Activated CD4-positive, alpha-beta memory T cell treated with anti-CD3 and anti-CD28 coated beads, Interleukin-2, amount 10 ng/mL, durations not matched to agents 7 days and 5 days (primary cell): ENCODE measurements around the gene RAB4A. TPM values are rescaled to one million over a fixed set of nuclear protein-coding genes. Genes with fewer than 3 reads are reported as not detected.

Experiments
- CTCF ChIA-PET: fragments of 350-600 bp; sonication (Branson Sonifier 250); formaldehyde crosslinking; loops from one replicate; lab custom pipeline; 2021; ENCODE audit warnings: antibody characterized with exemption, inconsistent platforms; lab: Charles Lee
- POLR2A ChIA-PET: fragments of 350-600 bp; sonication (Branson Sonifier 250); formaldehyde crosslinking; loops from one replicate; lab custom pipeline; 2021; ENCODE audit warnings: antibody characterized with exemption; lab: Charles Lee
- DNase-seq: peaks from one replicate; pipeline ENCODE4 v3.0.0-alpha.2; 2020
- H3K27ac Mint-ChIP-seq: one replicate; pipeline ENCODE4 v1.8.0; 2021; ENCODE audit warnings: mild to moderate bottlenecking, mixed read lengths
- H3K27me3 Mint-ChIP-seq: one replicate; pipeline ENCODE4 v1.8.0; 2021; ENCODE audit warnings: mixed read lengths
- H3K36me3 Mint-ChIP-seq: one replicate; pipeline ENCODE4 v1.8.0; 2021; ENCODE audit warnings: low read depth, mixed read lengths
- H3K4me1 Mint-ChIP-seq: one replicate; pipeline ENCODE4 v1.8.0; 2021; ENCODE audit warnings: mixed read lengths
- H3K4me3 Mint-ChIP-seq: one replicate; pipeline ENCODE4 v1.8.0; 2021; ENCODE audit warnings: mild to moderate bottlenecking, mixed read lengths
- H3K9me3 Mint-ChIP-seq: one replicate; pipeline ENCODE4 v1.8.0; 2021; ENCODE audit warnings: mixed read lengths
- total RNA-seq, 2 experiments: library from RNA; stranded (reverse); gene quantifications; one replicate each; pipeline ENCODE4 v1.2.3, GENCODE V29; 2021

The RAB4A gene, protein sequence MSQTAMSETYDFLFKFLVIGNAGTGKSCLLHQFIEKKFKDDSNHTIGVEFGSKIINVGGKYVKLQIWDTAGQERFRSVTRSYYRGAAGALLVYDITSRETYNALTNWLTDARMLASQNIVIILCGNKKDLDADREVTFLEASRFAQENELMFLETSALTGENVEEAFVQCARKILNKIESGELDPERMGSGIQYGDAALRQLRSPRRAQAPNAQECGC
- 10 to 100 TPM; 30.9 to 38.0 TPM for total RNA-seq

DNA sequence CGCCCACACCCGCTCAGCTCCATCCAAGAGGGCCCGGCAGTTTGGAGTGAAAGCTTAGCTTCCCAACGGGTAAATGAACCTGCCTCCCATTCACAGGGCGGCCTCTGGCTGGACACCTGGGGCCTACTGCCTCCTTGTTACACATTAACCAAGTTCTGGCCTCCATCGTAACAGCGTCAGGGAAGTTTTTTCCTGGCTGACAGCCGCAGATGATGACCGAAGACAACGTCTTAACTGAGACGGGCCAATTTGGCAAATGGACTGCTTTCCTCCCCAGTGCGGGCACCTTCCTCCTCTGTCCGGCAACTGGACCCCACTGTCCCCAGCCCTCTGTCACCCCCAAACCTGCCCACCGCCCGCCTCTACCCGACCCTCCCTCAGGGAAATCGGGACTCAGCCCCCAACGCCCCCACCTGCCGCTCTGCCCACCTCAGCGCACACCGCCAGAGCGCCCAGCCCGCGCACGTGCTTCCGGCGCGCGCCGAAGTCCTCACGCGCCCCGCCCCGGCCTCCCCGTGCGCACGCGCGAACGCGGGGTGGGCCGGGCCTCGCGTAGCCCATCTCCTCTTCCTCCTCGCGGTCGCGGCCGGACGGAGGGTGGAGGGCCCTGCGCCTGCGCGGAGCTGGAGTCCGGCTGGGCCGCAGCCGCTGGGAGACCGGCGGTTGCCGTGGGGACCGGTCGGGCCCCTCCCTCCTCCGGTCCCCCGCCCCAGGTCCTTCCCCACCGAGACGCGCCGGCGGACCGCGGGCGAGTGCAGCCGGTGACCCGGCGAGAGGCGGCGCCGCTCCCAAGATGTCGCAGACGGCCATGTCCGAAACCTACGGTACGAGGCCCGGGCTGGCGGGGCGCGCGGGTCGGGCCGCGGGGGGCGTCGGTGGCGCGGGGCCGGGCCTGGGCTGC lies at the start of gene RAB4A:
RAB4A (plus strand) TSS at position 565 of the 901 bp plus-strand sequence; CDS start at position 794, 229 bp downstream.
- ChIA-PET CTCF (interaction anchor here (1.0 to 3.2 kb wide), 7 partner anchors 8 to 211 kb away, joined by 3 to 14 read pairs (median 4); partner anchors contain the start of gene CCSAP), POLR2A (interaction anchor here (1.1 to 1.3 kb wide), 7 partner anchors 16 to 238 kb away, joined by 3 to 12 read pairs (median 4); partner anchors contain the start of genes CCSAP and NUP133)
- peak; percentile 82 for DNase-seq
- Mint-ChIP-seq H3K4me3 (peak within 1 kb of the TSS; percentile 89), H3K9me3 (peaks cover 3% of the 10 kb centered on the region), H3K27ac (peak within 1 kb of the TSS; percentile 68), H3K36me3 (peaks cover 19% of the 10 kb centered on the region), H3K27me3 (no peaks in the 10 kb centered on the region), H3K4me1 (peaks cover 38% of the 10 kb centered on the region)

DNA sequence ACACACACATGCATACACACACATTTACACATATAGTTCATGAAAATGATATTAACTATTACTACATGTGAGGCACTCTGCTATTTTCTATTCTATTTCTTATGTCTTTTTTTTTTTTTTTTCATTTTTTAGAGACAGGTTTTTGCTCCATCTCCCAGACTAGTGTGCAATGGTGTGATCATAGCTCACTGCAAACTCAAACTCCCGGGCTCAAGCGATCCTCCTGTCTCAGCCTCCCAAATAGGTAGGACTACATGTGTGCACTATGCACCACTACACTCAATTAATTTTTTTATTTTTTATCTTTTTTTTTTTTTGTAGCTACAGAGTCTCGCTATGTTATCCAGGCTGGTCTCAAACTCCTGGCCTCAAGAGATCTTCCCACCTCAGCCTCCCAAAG lies 48.8 kb upstream of the RAB4A start:
- CTCF ChIA-PET: no interaction called here
- Mint-ChIP-seq H3K36me3 (no peaks in the 10 kb centered on the region), H3K27me3 (no peaks in the 10 kb centered on the region), H3K9me3 (no peaks in the 10 kb centered on the region), H3K27ac (no peak overlapping the region), H3K4me3 (no peak overlapping the region), H3K4me1 (no peaks in the 10 kb centered on the region)
- no peak for DNase-seq
- POLR2A ChIA-PET: no interaction called here

GRCh38 chr1:229223498-229223897 lies 47.4 kb upstream of the RAB4A start:
- no peak overlapping the region for H3K4me3 Mint-ChIP-seq
- POLR2A ChIA-PET: no interaction called here
- peaks cover 5% of the 10 kb centered on the region for H3K27me3 Mint-ChIP-seq
- no peaks in the 10 kb centered on the region for H3K9me3 Mint-ChIP-seq
- DNase-seq: no peak
- H3K27ac Mint-ChIP-seq: no peak overlapping the region
- H3K4me1 Mint-ChIP-seq: peaks cover 5% of the 10 kb centered on the region
- H3K36me3 Mint-ChIP-seq: no peaks in the 10 kb centered on the region
- CTCF ChIA-PET: no interaction called here

DNA sequence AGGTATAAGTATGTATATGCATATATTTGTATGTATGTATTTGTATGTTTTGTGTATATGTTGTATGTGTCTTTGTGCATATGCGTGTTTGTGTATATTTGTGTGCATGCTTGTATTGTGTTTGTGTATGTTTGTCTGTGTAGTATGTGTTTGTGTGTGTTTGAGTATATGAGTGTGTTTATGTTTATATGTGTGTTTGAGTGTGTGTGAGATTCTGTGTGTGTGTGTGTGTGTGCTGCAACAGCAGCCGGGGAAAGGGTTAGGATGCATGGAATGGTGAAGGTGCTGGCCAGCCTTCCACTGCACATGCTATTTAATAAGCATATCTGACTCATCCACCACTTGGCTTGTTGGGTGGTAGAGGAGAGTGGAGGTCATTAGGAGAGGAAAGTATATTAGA lies 46.6 kb upstream of the RAB4A start:
- Mint-ChIP-seq H3K27ac (no peak overlapping the region), H3K36me3 (no peaks in the 10 kb centered on the region), H3K4me1 (peaks cover 5% of the 10 kb centered on the region), H3K4me3 (no peak overlapping the region), H3K9me3 (no peaks in the 10 kb centered on the region), H3K27me3 (peaks cover 9% of the 10 kb centered on the region)
- ChIA-PET CTCF (no interaction called here), POLR2A (no interaction called here)
- no peak for DNase-seq

- H3K27me3 Mint-ChIP-seq: peaks cover 16% of the 10 kb centered on the region
- no peak overlapping the region for H3K4me3 Mint-ChIP-seq
- no peaks in the 10 kb centered on the region for H3K9me3 Mint-ChIP-seq
- no peaks in the 10 kb centered on the region for H3K36me3 Mint-ChIP-seq
- peaks cover 5% of the 10 kb centered on the region for H3K4me1 Mint-ChIP-seq
- no peak overlapping the region for H3K27ac Mint-ChIP-seq
- CTCF ChIA-PET: interaction anchor here (0.6 to 7.2 kb wide), 5 partner anchors 11 to 561 kb away, joined by 3 to 75 read pairs (median 4); partner anchors contain the start of gene RHOU
- POLR2A ChIA-PET: no interaction called here
- DNase-seq: no peak
These were observed 45.6 kb upstream of the RAB4A start for GRCh38 chr1:229225331-229225782.

DNA sequence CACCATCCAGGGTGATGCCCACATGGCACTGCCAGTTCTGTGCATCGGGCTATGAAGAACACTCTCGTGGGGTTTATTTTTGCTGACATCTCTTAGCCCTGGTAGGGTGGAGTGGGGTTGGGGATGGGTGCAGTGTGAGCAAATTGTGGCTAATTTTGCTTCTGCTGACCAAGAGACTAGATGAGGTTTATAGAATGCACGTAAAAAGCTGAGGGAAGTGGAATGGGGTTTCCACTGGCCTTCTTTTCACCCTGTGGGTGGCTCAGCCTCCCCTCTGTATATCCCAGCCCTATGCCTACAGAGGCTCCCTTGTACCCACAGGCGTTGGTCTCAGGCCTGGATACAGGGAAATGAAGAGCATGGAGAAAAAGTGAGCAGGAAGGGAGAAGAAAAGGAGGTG lies 44.1 kb upstream of the RAB4A start:
- Mint-ChIP-seq H3K9me3 (no peaks in the 10 kb centered on the region), H3K36me3 (no peaks in the 10 kb centered on the region), H3K27me3 (peaks cover 25% of the 10 kb centered on the region), H3K4me3 (no peak overlapping the region), H3K4me1 (peaks cover 5% of the 10 kb centered on the region), H3K27ac (no peak overlapping the region)
- ChIA-PET POLR2A (interaction anchor here (0.9 kb wide), 1 partner anchor 27 kb away, joined by 4 read pairs; no protein-coding TSS in a partner anchor), CTCF (interaction anchor here (0.8 to 7.2 kb wide), 35 partner anchors 8 to 563 kb away, joined by 3 to 75 read pairs (median 4); partner anchors contain the start of gene RHOU)
- no peak for DNase-seq

- H3K27me3 Mint-ChIP-seq: peaks cover 25% of the 10 kb centered on the region
- H3K36me3 Mint-ChIP-seq: no peaks in the 10 kb centered on the region
- peak; percentile 82 for DNase-seq
- ChIA-PET CTCF (interaction anchor here (0.8 to 7.2 kb wide), 42 partner anchors 9 to 564 kb away, joined by 3 to 75 read pairs (median 4); partner anchors contain the start of genes RAB4A and RHOU), POLR2A (interaction anchor here (0.9 kb wide), 1 partner anchor 26 kb away, joined by 4 read pairs; no protein-coding TSS in a partner anchor)
- H3K27ac Mint-ChIP-seq: no peak overlapping the region
- peaks cover 5% of the 10 kb centered on the region for H3K4me1 Mint-ChIP-seq
- H3K9me3 Mint-ChIP-seq: no peaks in the 10 kb centered on the region
- no peak overlapping the region for H3K4me3 Mint-ChIP-seq
These were observed 43.5 kb upstream of the RAB4A start for GRCh38 chr1:229227298-229227919.

DNA sequence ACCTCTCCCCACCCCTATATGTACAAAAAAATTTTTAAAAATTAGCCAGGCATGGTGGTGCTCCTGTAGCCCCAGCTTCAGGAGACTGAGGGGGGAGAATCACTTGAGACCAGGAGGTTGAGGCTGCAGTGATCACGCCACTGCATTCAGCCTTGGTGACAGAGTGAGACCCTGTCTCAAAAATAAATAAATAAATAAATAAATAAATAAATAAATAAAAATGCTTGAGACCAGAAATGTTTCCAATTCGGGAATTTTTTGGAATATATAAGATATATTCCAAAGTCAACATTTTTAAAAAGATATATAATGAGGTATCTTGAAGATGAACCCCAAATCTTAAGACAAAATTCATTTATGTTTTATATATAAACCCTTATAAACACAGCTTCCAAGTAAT lies 42.4 kb upstream of the RAB4A start:
- no peak overlapping the region for H3K4me3 Mint-ChIP-seq
- H3K4me1 Mint-ChIP-seq: peaks cover 5% of the 10 kb centered on the region
- no peak for DNase-seq
- no peak overlapping the region for H3K27ac Mint-ChIP-seq
- H3K9me3 Mint-ChIP-seq: no peaks in the 10 kb centered on the region
- no peaks in the 10 kb centered on the region for H3K36me3 Mint-ChIP-seq
- POLR2A ChIA-PET: interaction anchor here (0.7 kb wide), 1 partner anchor 26 kb away, joined by 3 read pairs; no protein-coding TSS in a partner anchor
- CTCF ChIA-PET: interaction anchor here (0.6 to 7.2 kb wide), 15 partner anchors 13 to 565 kb away, joined by 3 to 75 read pairs (median 7); partner anchors contain the start of gene RHOU
- peaks cover 25% of the 10 kb centered on the region for H3K27me3 Mint-ChIP-seq

GRCh38 chr1:229229137-229229720 lies 41.7 kb upstream of the RAB4A start:
- H3K27me3 Mint-ChIP-seq: peaks cover 25% of the 10 kb centered on the region
- DNase-seq: no peak
- no peaks in the 10 kb centered on the region for H3K9me3 Mint-ChIP-seq
- H3K27ac Mint-ChIP-seq: no peak overlapping the region
- ChIA-PET CTCF (interaction anchor here (1.1 to 7.2 kb wide), 6 partner anchors 25 to 565 kb away, joined by 5 to 75 read pairs (median 16); partner anchors contain the start of gene RHOU), POLR2A (interaction anchor here (0.7 kb wide), 1 partner anchor 26 kb away, joined by 3 read pairs; no protein-coding TSS in a partner anchor)
- no peak overlapping the region for H3K4me3 Mint-ChIP-seq
- no peaks in the 10 kb centered on the region for H3K36me3 Mint-ChIP-seq
- peaks cover 5% of the 10 kb centered on the region for H3K4me1 Mint-ChIP-seq

- H3K36me3 Mint-ChIP-seq: no peaks in the 10 kb centered on the region
- H3K4me3 Mint-ChIP-seq: no peak overlapping the region
- H3K9me3 Mint-ChIP-seq: no peaks in the 10 kb centered on the region
- H3K27ac Mint-ChIP-seq: no peak overlapping the region
- no peak for DNase-seq
- CTCF ChIA-PET: interaction anchor here (1.1 to 7.2 kb wide), 4 partner anchors 19 to 566 kb away, joined by 5 to 75 read pairs (median 37); partner anchors contain the start of gene RHOU
- H3K4me1 Mint-ChIP-seq: peaks cover 5% of the 10 kb centered on the region
- H3K27me3 Mint-ChIP-seq: peaks cover 27% of the 10 kb centered on the region
- POLR2A ChIA-PET: interaction anchor here (0.7 kb wide), 1 partner anchor 494 kb away, joined by 3 read pairs; the partner anchor contains the start of gene RHOU
These were observed 41.2 kb upstream of the RAB4A start for GRCh38 chr1:229229721-229230139.

DNA sequence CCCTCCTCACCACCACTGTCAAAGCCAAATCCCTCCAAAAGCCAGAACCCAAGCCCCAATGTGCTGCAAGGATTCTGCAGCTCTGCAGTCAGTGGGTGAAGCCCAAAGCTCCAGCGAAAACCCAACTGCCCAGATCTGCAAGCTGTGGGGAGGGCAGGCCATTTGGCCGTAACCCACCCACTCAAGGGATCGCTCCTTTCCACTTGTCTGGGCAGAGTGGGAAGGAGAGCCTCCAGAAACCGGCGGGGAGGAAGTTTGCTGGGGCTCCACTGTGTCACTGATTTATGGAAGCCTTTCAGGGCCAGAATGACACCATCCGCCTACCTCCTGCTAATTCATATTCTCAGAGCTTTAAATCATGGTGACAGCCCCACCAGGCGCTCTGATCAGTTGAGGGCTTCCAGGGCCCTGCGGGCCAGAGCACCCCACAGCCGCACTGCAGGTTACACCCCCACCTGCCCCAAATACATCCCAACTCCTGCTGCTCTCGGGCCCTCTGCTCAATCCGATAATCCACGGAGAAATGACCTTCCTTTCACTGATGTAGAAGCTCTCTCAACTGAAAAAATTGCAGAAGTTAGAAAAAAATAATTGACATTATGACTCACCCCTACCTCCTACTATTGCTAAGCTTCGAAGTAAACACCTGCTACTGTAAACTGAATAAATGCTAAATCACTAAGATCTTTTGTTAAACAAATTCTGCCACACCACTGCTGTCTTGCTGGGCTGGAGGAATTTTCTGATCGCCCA lies 40.6 kb upstream of the RAB4A start:
- Mint-ChIP-seq H3K4me3 (no peak overlapping the region), H3K36me3 (no peaks in the 10 kb centered on the region), H3K27ac (no peak overlapping the region), H3K27me3 (peaks cover 29% of the 10 kb centered on the region), H3K4me1 (peaks cover 5% of the 10 kb centered on the region), H3K9me3 (no peaks in the 10 kb centered on the region)
- ChIA-PET CTCF (interaction anchor here (1.1 to 7.2 kb wide), 6 partner anchors 19 to 566 kb away, joined by 3 to 75 read pairs (median 6); partner anchors contain the start of gene RHOU), POLR2A (interaction anchor here (0.7 kb wide), 1 partner anchor 495 kb away, joined by 3 read pairs; the partner anchor contains the start of gene RHOU)
- DNase-seq: no peak
